Transverse colon (tissue), 4 donors: ENCODE measurements around the gene OR1I1. TPM values are rescaled to one million over a fixed set of nuclear protein-coding genes. Genes with fewer than 3 reads are reported as not detected.

Experiments used
- DNase-seq: peaks from one replicate; pipeline ENCODE4 v3.0.0-alpha.2; 2019
- H3K27ac ChIP-seq, 4 donors: fragments of 200-600 bp; sonication (generic); 2 replicates each; pipeline ENCODE4 v1.5.1; 2016 to 2018; ENCODE audit warnings: inconsistent platforms in 4 of 4
- H3K27me3 ChIP-seq: fragments of 200-600 bp; sonication (generic); 2 replicates; pipeline ENCODE4 v1.5.1; 2017; ENCODE audit warnings: inconsistent platforms
- H3K36me3 ChIP-seq, 4 donors: fragments of 200-600 bp; sonication (generic); 2 replicates each; pipeline ENCODE4 v1.5.1; 2017 to 2019; ENCODE audit warnings: inconsistent platforms in 4 of 4
- H3K4me1 ChIP-seq, 4 donors: fragments of 200-600 bp; sonication (generic); 2 replicates each; pipeline ENCODE4 v1.5.1; 2017 to 2020; ENCODE audit warnings: inconsistent platforms in 4 of 4
- H3K4me3 ChIP-seq, 4 donors: fragments of 200-600 bp; sonication (generic); 1 replicate in 1 of 4; 2 replicates in 3 of 4; pipeline versions ENCODE4 v1.5.1 to v1.6.1; 2017 to 2019; ENCODE audit warnings: inconsistent platforms in 4 of 4
- H3K9me3 ChIP-seq, 2 donors: fragments of 200-600 bp; sonication (generic); 2 replicates each; pipeline ENCODE4 v1.5.1; 2017 to 2019; ENCODE audit warnings: inconsistent platforms in 2 of 2
- CTCF ChIP-seq, 5 experiments: fragments of 200-600 bp in 3 of 5; fragments of 450-650 bp in 2 of 5; sonication (generic) in 3 of 5; IDR thresholded peaks; 1 replicate in 2 of 5; 2 replicates in 3 of 5; pipeline ENCODE4 v1.5.1; 2016 to 2017; ENCODE audit warnings: antibody characterized with exemption in 5 of 5, inconsistent platforms in 3 of 5, mild to moderate bottlenecking in 2 of 5, moderate library complexity in 1 of 5
- EP300 ChIP-seq: sonication (generic); formaldehyde crosslinking; IDR thresholded peaks from one replicate; pipeline ENCODE4 v1.6.1; 2017; ENCODE audit warnings: antibody characterized with exemption, low read depth
- POLR2A ChIP-seq: fragments of 450-650 bp; IDR thresholded peaks from one replicate; pipeline ENCODE4 v1.6.1; 2016; ENCODE audit warnings: antibody characterized with exemption, mild to moderate bottlenecking, moderate library complexity
- POLR2AphosphoS5 ChIP-seq, 3 donors: sonication (generic); formaldehyde crosslinking; IDR thresholded peaks; one replicate each; pipeline ENCODE4 v1.6.1; 2016; ENCODE audit warnings: antibody characterized with exemption in 3 of 3
- WGBS, 2 donors: methylation state at CpG; one replicate each; pipeline ENCODE4 v1.1.5; 2018; ENCODE audit warnings: low coverage in 1 of 2; 5-methylcytosine and 5-hydroxymethylcytosine counted together
- in situ Hi-C, 4 donors: fragments of 200-750 bp; cut with MboI; loops; one replicate each; pipeline versions ENCODE4 v1.15.0 to v1.15.1; 2017; ENCODE audit warnings: low sequenced_read_pairs in 3 of 4, low pct_ligation_motif_present in 1 of 4, low pct_unique_long_range_greater_than_20kb in 1 of 4
- intact Hi-C: fragments of 100-400 bp; cut with DNase I; formaldehyde crosslinking; loops from one replicate; pipeline ENCODE4 v1.15.1; 2023; ENCODE audit warnings: low total_unique reads
- total RNA-seq, 4 donors: library from RNA; depleted of rRNA; stranded (reverse); fragments of >200 nt; gene quantifications; one replicate each; pipeline ENCODE4 v1.1.0, GENCODE V29; 2016

Gene OR1I1
- total RNA-seq, 4 donors from 2014 or later, result not detected

DNA sequence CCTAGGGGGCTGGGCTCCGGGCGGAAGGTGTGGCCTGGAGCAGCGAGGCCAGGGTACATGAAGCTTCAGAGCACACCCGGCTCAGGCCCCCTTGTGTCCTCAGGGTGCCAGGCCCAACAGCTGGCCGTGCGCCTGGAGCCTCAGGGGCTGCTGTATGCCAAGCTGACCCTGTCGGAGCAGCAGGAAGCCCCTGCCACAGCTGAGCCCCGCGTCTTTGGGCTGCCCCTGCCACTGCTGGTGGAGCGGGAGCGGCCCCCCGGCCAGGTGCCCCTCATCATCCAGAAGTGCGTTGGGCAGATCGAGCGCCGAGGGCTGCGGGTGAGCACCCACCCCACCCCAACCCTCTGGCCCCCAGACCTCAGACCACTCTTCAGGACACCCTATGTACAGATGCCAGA lies 28.4 kb downstream of the OR1I1 start:
- TF ChIP-seq EP300 (no peak), POLR2A (no peak), CTCF (IDR thresholded peaks at IDR 0.05) (no peak), POLR2AphosphoS5 (IDR thresholded peaks at IDR 0.05) (no peak)
- DNase-seq, result no peak
- no peaks in the 10 kb centered on the region for H3K36me3 ChIP-seq
- peaks cover 0 to 23% (median 2%) of the 10 kb centered on the region in 4 donors for H3K4me1 ChIP-seq
- 83% methylated on average over 5 of the region's 17 CpGs; no CpG with 5 or more reads in 1 of the 2 donors for WGBS, 2 donors
- in situ Hi-C loops (no loop called here), intact Hi-C loops (loop anchor here (5.0 kb wide), 1 partner anchor 868 kb away; no protein-coding TSS in a partner anchor)
- H3K27me3 ChIP-seq, result peaks cover 30% of the 10 kb centered on the region
- no peaks in the 10 kb centered on the region for H3K9me3 ChIP-seq
- no peak overlapping the region for H3K4me3 ChIP-seq
- H3K27ac ChIP-seq, result no peak overlapping the region

GRCh38 chr19:15111758-15112157 lies 29.7 kb downstream of the OR1I1 start:
- H3K4me3 ChIP-seq, result no peak overlapping the region
- in situ Hi-C loops, result no loop called here
- H3K4me1 ChIP-seq, result peaks cover 0 to 19% (median 2%) of the 10 kb centered on the region in 4 donors
- no peak overlapping the region for H3K27ac ChIP-seq
- 78% methylated on average over 1 of the region's 1 CpG; no CpG with 5 or more reads in 1 of the 2 donors for WGBS, 2 donors
- no peak for TF ChIP-seq EP300
- TF ChIP-seq CTCF (IDR thresholded peaks at IDR 0.05), result no peak
- TF ChIP-seq POLR2A, result no peak
- no peak for TF ChIP-seq POLR2AphosphoS5 (IDR thresholded peaks at IDR 0.05)
- peaks cover 0 to 11% (median 4%) of the 10 kb centered on the region in 4 donors for H3K36me3 ChIP-seq
- no peaks in the 10 kb centered on the region for H3K9me3 ChIP-seq
- intact Hi-C loops, result loop anchor here (5.0 kb wide), 1 partner anchor 869 kb away; no protein-coding TSS in a partner anchor
- DNase-seq, result no peak
- H3K27me3 ChIP-seq, result peaks cover 23% of the 10 kb centered on the region

GRCh38 chr19:15112385-15112784 lies 30.4 kb downstream of the OR1I1 start:
- in situ Hi-C loops (no loop called here), intact Hi-C loops (loop anchor here (5.0 kb wide), 1 partner anchor 870 kb away; no protein-coding TSS in a partner anchor)
- no peak overlapping the region for H3K4me3 ChIP-seq
- TF ChIP-seq POLR2A, result no peak
- TF ChIP-seq POLR2AphosphoS5 (IDR thresholded peaks at IDR 0.05), result no peak
- no peak for TF ChIP-seq CTCF (IDR thresholded peaks at IDR 0.05)
- TF ChIP-seq EP300, result no peak
- peaks cover 18% of the 10 kb centered on the region for H3K27me3 ChIP-seq
- DNase-seq, result no peak
- H3K27ac ChIP-seq, result no peak overlapping the region
- WGBS, 2 donors, result 88% methylated on average over 11 of the region's 11 CpGs; no CpG with 5 or more reads in 1 of the 2 donors
- H3K36me3 ChIP-seq, result peaks cover 0 to 17% (median 6%) of the 10 kb centered on the region in 4 donors
- H3K4me1 ChIP-seq, result peaks cover 0 to 16% (median 2%) of the 10 kb centered on the region in 4 donors
- no peaks in the 10 kb centered on the region for H3K9me3 ChIP-seq

- no peak overlapping the region for H3K4me3 ChIP-seq
- peaks cover 7% of the 10 kb centered on the region for H3K27me3 ChIP-seq
- no peak for DNase-seq
- 91% methylated on average over 56 of the region's 58 CpGs; no CpG with 5 or more reads in 1 of the 2 donors for WGBS, 2 donors
- in situ Hi-C loops, result no loop called here
- peak overlapping the region in 2 of 4 donors; percentile 35 to 39 for H3K27ac ChIP-seq
- no peak for TF ChIP-seq CTCF (IDR thresholded peaks at IDR 0.05)
- TF ChIP-seq EP300, result no peak
- no peak for TF ChIP-seq POLR2A
- TF ChIP-seq POLR2AphosphoS5 (IDR thresholded peaks at IDR 0.05), result no peak
- H3K4me1 ChIP-seq, result peaks cover 0 to 5% (median 2%) of the 10 kb centered on the region in 4 donors
- H3K36me3 ChIP-seq, result peaks cover 0 to 21% (median 10%) of the 10 kb centered on the region in 4 donors
- intact Hi-C loops, result loop anchor here (5.0 kb wide), 1 partner anchor 871 kb away; no protein-coding TSS in a partner anchor
- H3K9me3 ChIP-seq, result no peaks in the 10 kb centered on the region
These were observed 31.5 kb downstream of the OR1I1 start for GRCh38 chr19:15113245-15114152.
